Osteoblast (primary cell): ENCODE measurements around the gene IRF3. TPM values are rescaled to one million over a fixed set of nuclear protein-coding genes. Genes with fewer than 3 reads are reported as not detected.
A peak's percentile ranks its signal among the peaks of the same experiment; 100 is the strongest.

Experiments used
- DNase-seq: peaks from one replicate; pipeline ENCODE4 v3.0.0; 2011; ENCODE audit warnings: low spot score, mixed read lengths; ENCODE audit not compliant: insufficient read length; ENCODE audit errors: missing footprints
- H2AFZ ChIP-seq: 2 replicates; pipeline ENCODE4 v1.6.0; 2011; ENCODE audit warnings: mild to moderate bottlenecking, low read length
- H3K27ac ChIP-seq: 2 replicates; pipeline ENCODE4 v1.5.1; 2011; ENCODE audit warnings: mild to moderate bottlenecking, low read depth, low read length, moderate library complexity
- H3K27me3 ChIP-seq: 2 replicates; pipeline ENCODE4 v1.6.0; 2012; ENCODE audit warnings: mild to moderate bottlenecking, control low read depth, inconsistent platforms, low read length, moderate library complexity; ENCODE audit not compliant: insufficient read depth
- H3K36me3 ChIP-seq: 2 replicates; pipeline ENCODE4 v1.5.1; 2011; ENCODE audit warnings: mild to moderate bottlenecking, low read length, control low read depth, moderate library complexity; ENCODE audit not compliant: insufficient read depth
- H3K4me1 ChIP-seq: 2 replicates; pipeline ENCODE4 v1.5.1; 2011; ENCODE audit warnings: mild to moderate bottlenecking, low read length, control low read depth, moderate library complexity; ENCODE audit not compliant: insufficient read depth
- H3K4me2 ChIP-seq: 2 replicates; pipeline ENCODE4 v1.6.0; 2011; ENCODE audit warnings: mild to moderate bottlenecking, low read length; ENCODE audit not compliant: insufficient read depth
- H3K4me3 ChIP-seq: fragments of 200-600 bp; sonication (generic); 3 replicates; pipeline ENCODE4 v1.5.1; 2012; ENCODE audit warnings: mild to moderate bottlenecking, low read length, inconsistent platforms; ENCODE audit not compliant: insufficient read depth
- H3K79me2 ChIP-seq: 2 replicates; pipeline ENCODE4 v1.6.0; 2012; ENCODE audit warnings: mild to moderate bottlenecking, low read length, control low read depth, inconsistent platforms; ENCODE audit not compliant: insufficient read depth
- H3K9me3 ChIP-seq: 2 replicates; pipeline ENCODE4 v1.5.1; 2011; ENCODE audit warnings: low read depth, low read length, control low read depth
- H4K20me1 ChIP-seq: 2 replicates; pipeline ENCODE4 v1.6.0; 2012; ENCODE audit warnings: mild to moderate bottlenecking, low read length, control low read depth; ENCODE audit not compliant: insufficient read depth
- CTCF ChIP-seq: IDR thresholded peaks from 2 replicates; pipeline ENCODE4 v1.5.1; 2011; ENCODE audit warnings: mild to moderate bottlenecking, low read depth, low read length, moderate library complexity; ENCODE audit errors: extremely low read depth
- small RNA-seq: library from RNA; depleted of rRNA; stranded (forward); fragments of <200 nt; gene quantifications from one replicate; pipeline ENCODE3, GENCODE V24; 2012
- total RNA-seq: library from RNA; depleted of rRNA; stranded (reverse); fragments of >200 nt; gene quantifications from 2 replicates; pipeline ENCODE4 v1.2.3, GENCODE V29; 2012

The IRF3 gene
- total RNA-seq, 1 donor = 48.5 TPM

- peaks cover 37% of the 10 kb centered on the region for H3K36me3 ChIP-seq
- H3K4me2 ChIP-seq = no peak overlapping the region
- no peak overlapping the region for H3K4me3 ChIP-seq
- peaks cover 18% of the 10 kb centered on the region for H3K4me1 ChIP-seq
- H3K27ac ChIP-seq = no peak overlapping the region
- DNase-seq = peak; percentile 66
- H2AFZ ChIP-seq = no peak overlapping the region
- H3K79me2 ChIP-seq = peaks cover 42% of the 10 kb centered on the region
- H4K20me1 ChIP-seq = peaks cover 34% of the 10 kb centered on the region
- no peak for TF ChIP-seq CTCF
- no peaks in the 10 kb centered on the region for H3K27me3 ChIP-seq
- no peaks in the 10 kb centered on the region for H3K9me3 ChIP-seq
These were observed 49.8 kb downstream of the IRF3 start for GRCh38 chr19:49615861-49616260.

GRCh38 chr19:49614096-49614833 lies 51.4 kb downstream of the IRF3 start:
- Histone ChIP-seq H3K4me2 (peak overlapping the region; percentile 11), H3K36me3 (peaks cover 44% of the 10 kb centered on the region), H4K20me1 (peaks cover 32% of the 10 kb centered on the region), H3K27me3 (no peaks in the 10 kb centered on the region), H3K4me3 (peak overlapping the region; percentile 4), H3K9me3 (no peaks in the 10 kb centered on the region), H3K27ac (peak overlapping the region; percentile 84), H3K79me2 (peaks cover 51% of the 10 kb centered on the region), H2AFZ (no peak overlapping the region), H3K4me1 (peaks cover 18% of the 10 kb centered on the region)
- TF ChIP-seq CTCF = peak; percentile 30
- peak; percentile 98 for DNase-seq

- Histone ChIP-seq H3K9me3 (no peaks in the 10 kb centered on the region), H4K20me1 (peaks cover 32% of the 10 kb centered on the region), H3K36me3 (peaks cover 39% of the 10 kb centered on the region), H3K4me3 (no peak overlapping the region), H3K27me3 (no peaks in the 10 kb centered on the region), H3K27ac (peak overlapping the region; percentile 84), H3K4me1 (peaks cover 18% of the 10 kb centered on the region), H3K79me2 (peaks cover 59% of the 10 kb centered on the region), H3K4me2 (peak overlapping the region; percentile 11), H2AFZ (no peak overlapping the region)
- DNase-seq = peak; percentile 87
- no peak for TF ChIP-seq CTCF
These were observed 52.3 kb downstream of the IRF3 start for GRCh38 chr19:49613374-49613773.

Small RNA genes lying within 50 kb of the gene (small RNA-seq; reads per million reads assigned to genes)
- not detected for gene MIR5088

Other genes starting within 250 kb of the IRF3 start
- gene PTH2, start 242.4 kb downstream of the IRF3 start, total RNA-seq = not detected in 2 replicates
- gene GFY, start 240.5 kb downstream of the IRF3 start, total RNA-seq = not detected in 2 replicates
- gene SLC17A7, start 224.3 kb downstream of the IRF3 start, total RNA-seq = under 0.01 TPM in 2 replicates
- 79.3 and 80.7 TPM in 2 replicates for gene PIH1D1, start 214.0 kb downstream of the IRF3 start, total RNA-seq
- 26.4 and 32.7 TPM in 2 replicates for gene ALDH16A1, start 212.6 kb downstream of the IRF3 start, total RNA-seq
- gene FLT3LG, start 191.6 kb downstream of the IRF3 start, total RNA-seq = 4.3 and 6.5 TPM in 2 replicates
- gene RPL13A, start 178.2 kb downstream of the IRF3 start, total RNA-seq = 2,082 and 2,185 TPM in 2 replicates
- 2,306 and 3,079 TPM in 2 replicates for gene RPS11, start 169.4 kb downstream of the IRF3 start, total RNA-seq
- 67.5 and 75.6 TPM in 2 replicates for gene FCGRT, start 153.2 kb downstream of the IRF3 start, total RNA-seq
- 346 and 377 TPM in 2 replicates for gene RCN3, start 137.9 kb downstream of the IRF3 start, total RNA-seq
- 57.5 and 68.0 TPM in 2 replicates for gene NOSIP, start 85.3 kb downstream of the IRF3 start, total RNA-seq
- gene PRRG2, start 84.5 kb downstream of the IRF3 start, total RNA-seq = under 0.01 and 0.29 TPM in 2 replicates
- 2.2 and 2.9 TPM in 2 replicates for gene PRR12, start 74.7 kb downstream of the IRF3 start, total RNA-seq
- 23.9 and 31.8 TPM in 2 replicates for gene RRAS, start 25.7 kb downstream of the IRF3 start, total RNA-seq
- gene SCAF1, start 23.6 kb downstream of the IRF3 start, total RNA-seq = 12.1 and 14.8 TPM in 2 replicates
- gene BCL2L12, start 76 bp upstream of the IRF3 start, total RNA-seq = 4.4 and 5.1 TPM in 2 replicates
- 199 and 208 TPM in 2 replicates for gene PRMT1, start 11.4 kb upstream of the IRF3 start, total RNA-seq
- gene ADM5, start 23.7 kb upstream of the IRF3 start, total RNA-seq = under 0.01 and 0.29 TPM in 2 replicates
- 10.9 and 17.0 TPM in 2 replicates for gene CPT1C, start 25.3 kb upstream of the IRF3 start, total RNA-seq
- not detected in 2 replicates for gene TSKS, start 97.4 kb upstream of the IRF3 start, total RNA-seq
- 93.1 and 98.1 TPM in 2 replicates for gene AP2A1, start 101.1 kb upstream of the IRF3 start, total RNA-seq
- gene FUZ, start 147.4 kb upstream of the IRF3 start, total RNA-seq = 18.6 and 29.7 TPM in 2 replicates
- 19.5 and 20.9 TPM in 2 replicates for gene MED25, start 152.4 kb upstream of the IRF3 start, total RNA-seq
- 39.4 and 43.3 TPM in 2 replicates for gene PTOV1, start 185.3 kb upstream of the IRF3 start, total RNA-seq
- gene PNKP, start 201.7 kb upstream of the IRF3 start, total RNA-seq = 42.1 and 43.8 TPM in 2 replicates
- 13.3 and 13.4 TPM in 2 replicates for gene AKT1S1, start 211.5 kb upstream of the IRF3 start, total RNA-seq
- 21.4 and 26.5 TPM in 2 replicates for gene TBC1D17, start 211.8 kb upstream of the IRF3 start, total RNA-seq
- 0.29 and 1.4 TPM in 2 replicates for gene IL4I1, start 231.0 kb upstream of the IRF3 start, total RNA-seq